ENCODE results near the gene KCNMA1. TPM values are rescaled to one million over a fixed set of nuclear protein-coding genes. Genes with fewer than 3 reads are reported as not detected.

The KCNMA1 gene
- total and polyA plus RNA-seq, 9 of the 15 experiments (the other 6 are each of a cell fraction or from before 2014, with no cell fraction given) = 0.01 to 0.95 (median 0.15) TPM; not detected in 4

DNA sequence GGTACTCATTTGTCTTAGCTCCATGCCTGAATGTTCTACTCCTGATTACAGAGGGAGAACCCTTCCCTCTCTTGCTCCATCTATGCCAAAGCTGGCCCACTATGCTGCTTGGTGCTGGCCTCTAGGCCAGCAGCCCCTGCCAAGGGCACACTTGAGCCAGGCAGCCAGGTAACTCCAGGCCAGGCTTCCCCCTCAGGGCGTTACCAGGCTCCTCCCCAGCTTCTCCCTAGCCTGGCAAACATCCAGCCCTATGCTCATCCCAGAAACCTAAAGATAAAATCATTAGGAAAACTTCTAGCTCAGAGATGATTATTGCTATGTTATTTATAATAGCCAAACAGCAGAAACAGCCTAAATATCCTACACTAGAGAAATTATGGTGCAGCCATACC lies 103.7 kb downstream of the KCNMA1 start:
- no peak overlapping the region for H2AFZ ChIP-seq (ENCODE audit: low read depth, low read length)
- peaks cover 0 to 12% of the 10 kb centered on the region in 2 experiments; a peak in 2 of 5 replicates for H3K27me3 ChIP-seq (ENCODE audit: control insufficient read depth in 2 of 2, insufficient read depth in 2 of 2, low read length in 2 of 2)
- no peak overlapping the region for H3K4me3 ChIP-seq
- ChIA-PET CTCF (ENCODE audit: low intra/inter-chr PET ratio) (no interaction called here), POLR2A (interaction anchor here (1.4 kb wide), 1 partner anchor 181 kb away, joined by 3 read pairs; no protein-coding TSS in a partner anchor)
- WGBS (ENCODE audit: insufficient coverage, low coverage, missing lambda C conversion rate) = 0% methylated on average over 1 of the region's 1 CpG
- no peaks in the 10 kb centered on the region for H4K20me1 ChIP-seq (replicated peaks; ENCODE audit: control insufficient read depth, insufficient read depth, low read length)
- FAIRE-seq = no peak
- in situ Hi-C loops (cut with MboI) = no loop called here
- TF ChIP-seq CBX8 (IDR thresholded peaks at IDR 0.05; ENCODE audit: borderline replicate concordance, extremely low read depth, low read depth, low read length, poor library complexity, severe bottlenecking) (no peak), POLR3A (IDR thresholded peaks at IDR 0.05; ENCODE audit: borderline replicate concordance, extremely low read depth, insufficient read depth, insufficient read length) (no peak), CREB1 (IDR thresholded peaks at IDR 0.05) (no peak), CREB1 (CRISPR knock-in tag; IDR thresholded peaks at IDR 0.05) (no peak), ESRRA (IDR thresholded peaks at IDR 0.05; ENCODE audit: borderline replicate concordance, low read depth) (no peak), NCOA4 (IDR thresholded peaks at IDR 0.05; ENCODE audit: partially characterized antibody) (no peak), KDM4B (IDR thresholded peaks at IDR 0.05; ENCODE audit: borderline replicate concordance in 2 of 2, low read depth in 1 of 2) (no peak), ZKSCAN8 (CRISPR knock-in tag; IDR thresholded peaks at IDR 0.05) (no peak), PTBP1 (IDR thresholded peaks at IDR 0.05; ENCODE audit: low read depth, low read length) (no peak), NFRKB (IDR thresholded peaks at IDR 0.05; ENCODE audit: low read depth) (no peak)
- no peak overlapping the region for H3K27ac ChIP-seq (ENCODE audit: extremely low read depth, low read depth, low read length)
- no peaks in the 10 kb centered on the region for H3K9me3 ChIP-seq (replicated peaks; ENCODE audit: control insufficient read depth, insufficient read depth, low read depth, low read length)
- ATAC-seq = no peak
- no peak overlapping the region for H3K9ac ChIP-seq (ENCODE audit: insufficient read depth in 1 of 2, low read depth in 2 of 2, low read length in 2 of 2)
- H3K4me2 ChIP-seq (ENCODE audit: insufficient read depth, low read length) = no peak overlapping the region
- intact Hi-C loops (cut with micrococcal nuclease) = loop anchor here (10.0 kb wide), 1 partner anchor 111 kb away; no protein-coding TSS in a partner anchor
- peaks cover 0 to 5% of the 10 kb centered on the region in 2 experiments; a peak in 3 of 5 replicates for H3K4me1 ChIP-seq (replicated peaks in 1 of 2; ENCODE audit: control insufficient read depth in 2 of 2, insufficient read depth in 2 of 2, low read length in 2 of 2)
- no peaks in the 10 kb centered on the region for H3K79me2 ChIP-seq (ENCODE audit: control insufficient read depth, insufficient read depth, low read length)
- no TSS peak for BruUV-seq (replicated peaks)
- H3K9me1 ChIP-seq (ENCODE audit: control insufficient read depth, insufficient read depth, low read length) = no peaks in the 10 kb centered on the region
- no peaks in the 10 kb centered on the region for H3K36me3 ChIP-seq (ENCODE audit: control insufficient read depth, insufficient read depth, low read length)
- DNase-seq (ENCODE audit: extremely low read depth in 1 of 4, low spot score in 3 of 4) = no peak
